Measurements from ENCODE around the gene HLA-A.
"Not testable (repeated sequence)": the region's sequence is repeated elsewhere in the genome, so short reads cannot be mapped to it uniquely, and the experiment has no call there.

The HLA-A gene

GRCh38 chr6:29963697-29964096 is 21.4 kb downstream of the HLA-A start:
- FAIRE-seq: not testable (repeated sequence)

DNA sequence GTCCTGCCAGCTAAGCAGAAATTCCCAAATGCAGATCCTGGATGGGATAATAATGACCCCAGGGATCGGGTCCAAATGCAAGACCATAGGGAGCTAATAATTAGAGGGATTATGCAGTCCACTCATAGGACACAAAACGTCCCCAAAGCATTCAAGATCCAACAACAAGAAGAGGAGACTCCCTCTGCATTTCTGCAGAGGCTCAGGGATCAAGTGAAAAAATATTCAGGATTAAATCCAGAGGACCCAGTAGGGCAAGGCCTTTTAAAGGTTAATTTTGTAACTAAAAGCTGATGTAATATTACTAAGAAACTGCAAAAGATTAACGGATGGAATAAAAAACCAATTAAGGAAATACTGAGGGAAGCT is 22.2 kb downstream of the HLA-A start:
- no peak for FAIRE-seq

GRCh38 chr6:29964887-29965562 is 22.7 kb downstream of the HLA-A start:
- peak; percentile 99 for FAIRE-seq

DNA sequence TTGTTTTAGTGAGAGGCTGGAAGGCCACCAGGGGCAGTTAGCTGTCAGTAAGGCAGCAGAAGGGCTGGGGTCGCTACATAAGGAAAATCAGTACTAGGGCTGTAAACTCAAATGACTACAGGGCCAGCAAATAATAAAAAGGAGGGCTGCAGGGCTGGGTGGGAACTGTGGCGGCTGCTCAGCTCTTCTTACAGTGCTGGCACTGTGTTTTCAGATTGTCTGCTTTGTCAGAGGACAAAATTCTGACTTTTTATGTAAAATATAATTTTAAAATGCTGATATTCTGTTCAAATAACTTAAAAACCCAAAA is 23.2 kb downstream of the HLA-A start:
- FAIRE-seq: no peak

DNA sequence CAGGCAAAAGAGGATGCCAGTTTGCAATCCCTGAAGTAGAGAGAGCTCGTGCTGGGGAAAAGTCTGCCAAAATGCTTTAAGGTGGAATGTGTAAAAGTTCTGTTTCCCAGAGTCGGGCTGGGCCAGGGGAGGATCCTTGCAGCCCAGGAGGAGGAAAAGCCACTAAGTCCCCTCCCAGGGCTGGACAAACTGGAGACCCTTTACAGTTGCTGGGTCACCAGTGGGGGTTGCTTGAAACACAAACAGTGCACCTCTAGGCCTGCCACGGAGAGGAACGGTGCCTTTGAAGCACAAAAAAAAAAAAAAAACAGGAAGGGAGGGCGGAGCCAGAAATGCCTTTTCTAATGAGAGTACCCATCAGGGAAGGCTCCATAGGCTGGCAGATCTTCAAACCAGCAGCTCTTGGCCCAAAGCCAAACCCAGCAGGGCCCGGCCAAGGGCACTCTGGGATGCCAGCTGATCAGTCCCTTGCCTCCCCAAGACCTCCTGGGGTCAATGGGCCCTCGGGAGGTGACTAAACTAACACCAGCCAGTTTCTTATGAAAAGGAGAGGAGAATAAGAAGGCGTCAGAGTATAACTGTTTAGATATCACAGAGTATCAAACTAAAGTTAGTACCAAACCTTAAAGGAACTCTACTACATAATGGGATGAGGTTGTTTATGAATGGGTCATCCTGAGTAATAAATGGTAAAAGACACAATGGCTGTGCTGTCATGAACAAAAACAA is 23.7 kb downstream of the HLA-A start:
- FAIRE-seq: peak; percentile 88

- FAIRE-seq: no peak
Observed at GRCh38 chr6:29967379-29968010, 25.2 kb downstream of the HLA-A start.

DNA sequence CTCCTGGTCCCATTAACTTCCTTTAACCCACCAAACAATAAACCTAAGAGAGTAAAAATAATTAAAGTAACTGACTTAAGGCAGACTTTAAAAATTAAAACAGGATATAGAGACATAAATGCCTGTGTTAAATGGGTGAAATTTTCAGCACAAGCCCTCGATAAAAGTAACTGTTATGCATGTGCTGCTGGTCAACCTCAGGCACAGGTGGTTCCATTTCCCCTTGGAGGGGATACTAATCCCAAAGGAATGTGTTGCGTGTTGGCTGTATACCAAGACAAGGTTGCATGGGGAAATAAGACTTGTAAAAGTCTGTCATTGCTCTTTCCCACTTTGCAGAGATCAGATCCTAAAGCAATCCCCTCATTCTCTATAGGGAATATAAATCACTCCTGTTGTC is 25.8 kb downstream of the HLA-A start:
- FAIRE-seq: no peak

- FAIRE-seq: no peak
Observed at GRCh38 chr6:29968905-29969304, 26.6 kb downstream of the HLA-A start.

- no peak for FAIRE-seq
Observed at GRCh38 chr6:29970711-29971110, 28.4 kb downstream of the HLA-A start.

GRCh38 chr6:29974901-29975560 is 32.7 kb downstream of the HLA-A start:
- no peak for FAIRE-seq

GRCh38 chr6:29975561-29975907 is 33.2 kb downstream of the HLA-A start:
- no peak for FAIRE-seq

- no peak for FAIRE-seq
Observed at GRCh38 chr6:29976253-29976587, 33.9 kb downstream of the HLA-A start.

DNA sequence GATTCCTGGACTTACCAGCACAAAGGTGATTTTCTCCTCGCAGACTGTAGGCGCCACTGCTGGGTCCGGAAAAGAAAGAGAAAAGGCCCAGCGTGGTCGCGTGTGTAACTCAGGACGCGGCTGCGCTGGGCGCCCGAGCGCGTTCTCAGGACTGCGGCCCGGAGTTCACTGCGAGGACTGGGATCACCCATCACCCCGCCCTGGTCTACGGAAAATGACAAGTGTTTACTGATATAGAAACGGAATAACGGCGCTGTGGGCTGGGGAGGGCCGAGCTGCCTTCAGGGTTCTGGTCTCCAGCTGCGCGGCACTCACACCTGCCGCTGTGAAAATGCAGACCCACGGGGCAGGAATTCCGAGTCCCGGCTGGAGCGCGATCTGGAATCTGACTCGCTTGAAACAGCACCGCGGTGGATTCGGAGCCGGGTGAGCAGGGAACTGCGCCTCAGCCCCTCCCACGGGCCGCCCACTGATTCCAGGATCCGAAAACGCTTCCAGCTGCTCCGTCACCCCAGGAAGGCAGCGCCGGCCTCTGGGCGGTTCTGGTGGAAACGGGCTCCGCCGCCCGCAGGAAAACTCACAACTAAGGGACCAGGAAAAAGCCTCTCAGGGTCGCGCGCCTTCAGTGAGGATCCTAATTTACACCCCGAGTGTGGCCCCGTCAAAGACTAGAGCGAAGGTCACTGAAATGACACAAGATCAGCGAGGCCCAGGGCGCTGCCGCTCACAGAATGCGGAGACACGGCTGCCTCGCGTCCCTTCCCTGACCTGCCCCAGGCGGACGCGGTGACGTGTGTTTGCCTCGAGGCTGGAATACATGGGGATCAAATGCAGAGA is 34.5 kb downstream of the HLA-A start:
- FAIRE-seq: no peak

DNA sequence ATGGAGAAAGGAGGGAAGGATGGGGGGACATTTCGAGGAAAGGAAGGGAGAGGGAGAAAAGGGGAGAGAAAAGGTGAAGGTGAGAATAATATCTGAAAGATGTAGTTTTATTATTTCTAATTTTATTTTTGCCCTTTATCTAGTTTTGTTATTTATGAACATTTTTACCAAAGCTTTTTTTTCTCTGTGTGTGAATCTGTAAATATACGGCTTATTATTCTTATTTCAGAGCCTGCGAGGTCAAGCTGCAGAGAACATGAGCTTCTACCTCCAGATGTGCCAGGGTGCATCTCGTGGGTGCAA is 35.0 kb downstream of the HLA-A start:
- peak; percentile 69 for FAIRE-seq

DNA sequence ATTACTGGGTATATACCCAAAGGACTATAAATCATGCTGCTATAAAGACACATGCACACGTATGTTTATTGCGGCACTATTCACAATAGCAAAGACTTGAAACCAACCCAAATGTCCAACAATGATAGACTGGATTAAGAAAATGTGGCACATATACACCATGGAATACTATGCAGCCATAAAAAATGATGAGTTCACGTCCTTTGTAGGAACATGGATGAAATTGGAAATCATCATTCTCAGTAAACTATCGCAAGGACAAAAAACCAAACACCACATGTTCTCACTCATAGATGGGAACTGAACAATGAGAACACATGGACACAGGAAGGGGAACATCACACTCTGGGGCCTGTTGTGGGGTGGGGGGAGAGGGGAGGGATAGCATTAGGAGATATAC is 37.7 kb downstream of the HLA-A start:
- not testable (repeated sequence) for FAIRE-seq

GRCh38 chr6:29980511-29980910 is 38.2 kb downstream of the HLA-A start:
- FAIRE-seq: no peak

DNA sequence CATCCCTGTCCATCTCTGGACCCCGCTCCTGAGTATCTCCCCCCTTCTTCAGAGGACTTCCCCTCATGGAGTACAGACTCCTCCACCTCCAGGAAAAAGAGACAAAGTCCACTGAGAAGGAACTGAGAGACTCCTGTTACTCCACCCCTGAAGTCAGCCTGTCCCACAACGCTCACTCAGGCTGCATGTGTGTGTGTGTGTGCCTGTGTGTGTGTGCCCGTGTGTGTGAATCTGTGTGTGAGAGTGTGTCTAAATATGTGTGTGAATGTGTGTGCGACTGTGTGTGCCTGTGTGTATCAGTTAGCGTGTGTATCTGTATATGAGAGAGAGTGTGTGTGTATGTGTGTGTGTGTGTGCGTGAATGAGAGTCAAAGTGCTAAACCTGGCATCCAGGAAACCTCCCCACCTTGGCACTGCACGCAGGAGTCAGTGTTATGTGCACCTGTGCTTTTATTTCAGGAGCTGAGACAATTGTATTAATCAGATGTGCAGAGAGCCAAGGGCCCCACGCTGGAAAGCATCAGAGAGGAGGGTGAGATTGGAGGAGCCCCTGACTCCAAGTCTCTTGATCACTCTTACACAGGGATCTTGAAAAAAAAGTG is 39.0 kb downstream of the HLA-A start:
- FAIRE-seq: no peak

DNA sequence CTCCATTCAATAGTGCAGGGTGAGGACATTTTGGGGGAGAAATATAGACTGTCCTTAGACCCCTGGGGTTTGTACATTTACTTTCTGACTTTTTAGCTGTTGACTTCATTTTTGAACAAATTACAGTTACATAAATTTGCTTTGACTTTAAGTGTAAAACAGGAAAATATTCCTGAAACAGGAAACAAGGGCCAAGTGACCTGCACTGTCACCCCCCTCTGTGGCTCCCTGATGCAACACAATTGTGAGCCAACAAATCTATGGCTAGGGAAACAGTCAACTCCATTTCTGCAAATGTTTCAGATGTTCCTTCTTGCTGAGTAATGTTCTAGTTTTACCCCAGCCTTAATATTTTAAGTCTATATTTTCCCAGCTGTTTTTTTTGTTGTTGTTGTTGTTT is 39.8 kb downstream of the HLA-A start:
- FAIRE-seq: no peak

- FAIRE-seq: no peak
Observed at GRCh38 chr6:29984232-29984631, 41.9 kb downstream of the HLA-A start.

- no peak for FAIRE-seq
Observed at GRCh38 chr6:29984992-29985391, 42.7 kb downstream of the HLA-A start.

GRCh38 chr6:29986179-29986781 is 43.9 kb downstream of the HLA-A start:
- no peak for FAIRE-seq

GRCh38 chr6:29989211-29989610 is 46.9 kb downstream of the HLA-A start:
- no peak for FAIRE-seq

DNA sequence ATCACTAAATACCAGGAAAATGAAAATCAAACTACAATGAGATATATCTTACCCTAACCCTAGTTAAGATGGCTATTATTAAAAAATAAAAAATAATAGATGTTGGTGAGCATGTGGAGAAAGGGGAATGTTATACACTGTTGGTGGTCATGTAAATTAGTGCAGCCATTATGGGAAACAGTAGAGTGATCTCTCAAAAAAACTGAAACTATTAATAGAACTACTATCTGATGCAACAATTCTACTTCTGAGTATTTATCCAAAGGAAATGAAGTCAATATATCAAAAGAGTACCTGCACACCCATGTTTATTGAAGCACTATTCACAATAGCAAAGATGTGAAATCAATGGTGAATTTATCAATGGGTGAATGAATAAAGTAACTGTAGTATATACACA is 48.6 kb downstream of the HLA-A start:
- no peak for FAIRE-seq
